Stimulated activated CD8-positive, alpha-beta memory T cell treated with anti-CD3 and anti-CD28 coated beads, Interleukin-4, amount 100 ng/mL, for 4 hours (primary cell): ENCODE data around the gene SLC43A2.

Source experiments
- DNase-seq, 2 donors: peaks; one replicate each; pipeline ENCODE4 v3.0.0-alpha.2; 2020; ENCODE audit warnings: low read depth in 2 of 2, low spot score in 1 of 2

SLC43A2 gene

GRCh38 chr17:1562176-1562643 lies 66.4 kb downstream of the SLC43A2 start:
- no peak for DNase-seq

DNA sequence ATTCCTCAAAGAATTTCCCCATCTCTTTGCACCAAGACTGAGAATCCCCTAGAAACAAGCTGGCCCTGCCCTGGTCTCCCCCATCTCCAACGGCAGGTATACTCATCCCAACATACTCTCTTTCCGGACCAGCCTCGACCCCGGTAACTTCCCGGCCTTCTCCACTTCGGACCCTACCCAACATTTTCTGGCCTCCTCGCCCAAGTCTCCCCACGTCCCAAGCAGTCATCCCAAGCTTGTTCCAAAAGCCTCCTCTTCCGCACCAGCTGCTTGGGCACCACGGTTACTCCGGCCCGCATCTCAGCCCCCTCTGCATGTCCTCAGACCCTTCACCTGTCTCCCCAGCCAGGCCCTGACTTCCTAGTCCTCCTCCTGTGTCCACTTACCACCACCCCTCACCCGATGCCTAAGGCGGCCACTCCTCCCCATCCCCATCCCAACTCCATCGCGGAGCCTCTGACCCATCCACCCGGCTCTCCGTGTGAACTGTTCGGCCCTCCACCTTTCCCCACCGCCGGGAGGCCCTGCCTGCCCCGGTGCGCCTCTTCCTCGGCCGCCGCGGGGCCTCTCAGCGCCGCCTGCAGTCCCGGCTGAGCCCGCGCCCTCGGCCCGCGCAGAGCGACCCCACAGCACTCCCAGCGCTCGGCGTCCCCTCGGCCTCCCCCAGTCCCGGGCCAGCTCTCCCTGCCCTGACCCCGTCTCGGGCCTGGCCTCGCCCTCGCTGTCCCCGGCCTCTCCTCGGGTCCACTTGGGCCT lies 67.0 kb downstream of the SLC43A2 start:
- DNase-seq = no peak

DNA sequence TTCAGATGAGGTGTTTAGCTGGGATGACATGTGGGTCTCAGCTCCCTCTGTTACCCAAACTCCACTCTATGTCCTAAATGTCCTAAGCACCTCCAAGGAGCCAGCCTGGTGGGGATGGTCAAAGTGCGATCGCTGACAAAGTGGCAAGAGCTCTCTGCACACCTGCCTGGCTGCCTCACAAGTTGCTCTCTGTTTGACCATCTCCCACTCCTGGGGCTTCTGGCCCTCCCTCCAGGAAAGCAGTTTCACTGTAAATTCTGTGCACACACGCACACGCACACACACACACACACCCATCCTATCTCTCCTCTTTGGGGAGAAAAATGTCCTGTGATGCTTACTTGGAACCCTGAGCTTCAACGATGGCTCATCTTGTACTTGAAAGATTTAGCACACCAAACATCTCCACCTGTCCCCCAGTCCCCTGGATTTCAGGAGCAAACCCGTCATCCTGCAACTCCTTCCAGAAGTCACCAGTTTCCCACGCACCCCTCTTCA lies 67.7 kb downstream of the SLC43A2 start:
- no peak for DNase-seq

DNA sequence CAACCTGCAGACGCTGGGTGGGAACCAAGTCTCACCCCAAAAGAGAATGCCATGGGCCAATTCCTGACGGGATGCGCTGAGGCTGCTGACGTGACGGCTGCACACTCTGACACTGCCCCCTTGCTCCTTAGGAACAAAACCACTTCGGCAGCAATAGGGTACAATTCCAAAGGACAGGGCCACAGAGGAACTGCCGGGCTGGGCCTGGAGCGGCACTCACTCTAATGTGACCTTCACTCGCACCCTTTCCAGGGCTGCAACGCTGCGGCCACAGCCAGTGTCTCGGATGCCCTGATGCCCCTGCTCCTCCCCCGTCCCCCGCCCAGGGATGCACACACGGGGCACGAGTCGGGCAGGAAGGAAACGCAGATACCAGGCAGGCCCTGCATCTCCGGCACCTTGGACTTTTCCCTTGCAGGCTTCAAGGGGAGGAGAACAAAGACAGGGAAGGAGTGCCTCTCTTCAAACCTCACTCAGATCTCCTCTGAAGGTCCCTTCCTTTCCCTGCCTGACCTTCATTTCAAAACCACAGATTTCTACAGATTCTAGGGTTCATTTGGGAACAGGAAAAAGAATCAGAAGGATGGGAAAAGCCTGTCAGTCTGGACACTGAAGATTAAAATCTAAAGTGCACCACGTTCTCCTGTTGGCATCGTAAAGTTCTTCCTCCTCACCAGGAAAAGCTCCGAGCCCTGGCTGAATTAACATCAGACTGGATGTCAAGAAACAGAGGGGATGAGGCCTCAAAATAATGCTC lies 68.4 kb downstream of the SLC43A2 start:
- no peak for DNase-seq

GRCh38 chr17:1559047-1560043 lies 69.3 kb downstream of the SLC43A2 start:
- DNase-seq = no peak

DNA sequence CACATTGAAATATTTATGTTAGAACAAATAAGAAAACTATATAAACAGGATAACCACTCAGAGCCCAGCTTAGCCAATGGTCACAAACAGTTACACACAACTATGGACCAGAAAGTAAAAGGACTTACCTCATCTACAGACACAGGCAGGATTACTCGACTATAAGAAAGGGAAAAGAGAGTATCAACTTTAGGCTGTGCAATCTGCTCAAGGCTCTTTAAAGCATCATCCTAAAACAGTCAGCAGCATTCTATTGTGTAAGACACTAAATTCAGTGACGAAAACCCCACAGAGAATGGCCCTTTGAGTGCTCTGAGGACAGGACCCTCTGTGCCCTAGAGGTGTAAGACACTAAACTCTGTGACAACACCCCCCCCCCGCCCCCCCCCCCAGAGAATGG lies 70.2 kb downstream of the SLC43A2 start:
- no peak for DNase-seq

- no peak for DNase-seq
Observed at GRCh38 chr17:1557355-1558095, 71.1 kb downstream of the SLC43A2 start.

DNA sequence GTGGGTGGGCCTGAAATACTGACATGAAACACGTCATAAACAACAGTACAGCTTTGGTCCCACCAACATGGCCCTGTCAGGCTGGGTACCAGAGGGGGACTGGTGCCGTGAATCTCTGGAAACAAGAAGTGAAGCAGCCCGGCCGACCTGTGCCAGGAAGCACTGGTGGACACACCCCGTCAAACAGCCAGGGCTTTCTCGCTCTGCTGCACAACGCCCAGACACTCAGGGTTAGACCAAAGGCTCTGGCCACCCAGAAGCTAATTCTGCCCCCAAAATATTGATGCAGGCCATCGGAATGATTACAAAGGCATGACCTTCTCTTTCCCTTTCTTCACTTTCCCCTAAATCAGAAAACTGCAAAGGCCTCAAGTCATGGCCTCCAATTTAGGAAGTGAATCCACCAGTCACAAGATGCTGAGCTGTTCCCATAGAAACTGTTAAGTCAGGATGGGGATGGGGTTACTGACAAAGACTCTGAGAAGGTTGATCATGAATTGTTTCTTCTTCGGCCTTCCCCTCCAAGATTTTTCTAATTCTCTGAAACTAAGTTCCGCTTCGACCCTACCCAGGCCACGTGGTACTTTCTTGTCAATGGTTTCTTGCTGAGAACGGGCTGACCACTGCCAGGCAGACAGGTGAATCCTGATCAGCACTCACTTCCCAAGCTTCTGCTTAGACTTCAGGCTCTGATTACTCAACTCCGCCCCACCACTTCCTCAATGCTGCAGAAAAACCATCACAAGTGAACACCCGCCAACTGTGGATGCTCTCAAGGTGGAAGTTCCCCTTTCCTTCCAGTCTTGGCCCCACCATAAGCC lies 72.8 kb downstream of the SLC43A2 start:
- no peak for DNase-seq

GRCh38 chr17:1554751-1555540 lies 73.7 kb downstream of the SLC43A2 start:
- DNase-seq = no peak

- DNase-seq = no peak
Observed at GRCh38 chr17:1553354-1554266, 75.0 kb downstream of the SLC43A2 start.

- no peak for DNase-seq
Observed at GRCh38 chr17:1552932-1553331, 75.7 kb downstream of the SLC43A2 start.

GRCh38 chr17:1551741-1552140 lies 76.9 kb downstream of the SLC43A2 start:
- no peak for DNase-seq

DNA sequence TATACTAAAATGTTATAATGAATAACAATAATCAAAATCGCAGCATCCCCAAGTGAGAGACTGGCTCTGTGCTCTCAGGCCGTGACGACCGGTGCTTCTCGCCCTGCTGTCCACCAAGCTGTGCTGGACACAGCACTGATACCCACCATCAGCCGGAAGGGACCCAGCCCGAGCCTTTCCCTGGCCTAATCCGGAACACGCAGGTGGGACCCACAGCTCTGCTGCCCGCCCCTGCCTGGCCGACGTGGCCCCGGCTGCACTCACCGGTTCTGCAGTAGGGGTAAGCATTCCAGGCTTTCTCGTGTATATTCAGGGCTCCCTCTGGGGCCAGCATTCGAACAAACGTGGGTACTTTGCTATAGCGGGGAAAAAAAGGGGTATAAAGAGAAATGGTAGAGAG lies 80.6 kb downstream of the SLC43A2 start:
- DNase-seq = no peak

DNA sequence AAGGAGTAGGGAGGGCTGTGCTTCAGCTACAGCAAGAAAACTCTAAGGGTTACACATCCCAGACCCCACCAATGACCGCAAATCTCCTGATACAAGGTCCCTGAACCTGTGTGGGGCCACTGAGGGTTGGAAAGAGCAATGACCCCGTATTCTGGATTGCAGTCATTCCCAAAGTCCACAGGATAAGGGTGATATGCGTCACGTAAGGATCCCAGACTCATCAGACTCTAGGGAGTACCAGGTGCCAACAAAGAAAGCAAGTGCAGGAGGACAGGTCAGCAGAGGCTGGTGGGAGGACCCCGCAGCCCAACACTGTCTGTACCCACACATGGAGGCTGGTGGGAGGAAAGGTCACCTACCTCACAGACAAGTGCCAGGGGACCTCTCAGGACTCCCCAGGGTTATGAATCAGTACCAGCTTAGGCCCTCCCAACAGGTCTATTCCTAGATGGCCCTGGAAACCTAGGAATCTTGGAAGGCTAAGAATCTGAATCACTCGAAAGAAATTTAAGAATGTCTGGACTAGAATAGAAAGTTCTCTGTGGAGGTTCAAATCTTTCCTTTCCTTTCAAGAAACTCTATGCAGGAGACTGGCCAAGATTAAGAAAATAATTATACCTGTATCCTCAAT lies 82.2 kb downstream of the SLC43A2 start:
- DNase-seq = no peak

- no peak for DNase-seq
Observed at GRCh38 chr17:1545618-1546017, 83.0 kb downstream of the SLC43A2 start.

DNA sequence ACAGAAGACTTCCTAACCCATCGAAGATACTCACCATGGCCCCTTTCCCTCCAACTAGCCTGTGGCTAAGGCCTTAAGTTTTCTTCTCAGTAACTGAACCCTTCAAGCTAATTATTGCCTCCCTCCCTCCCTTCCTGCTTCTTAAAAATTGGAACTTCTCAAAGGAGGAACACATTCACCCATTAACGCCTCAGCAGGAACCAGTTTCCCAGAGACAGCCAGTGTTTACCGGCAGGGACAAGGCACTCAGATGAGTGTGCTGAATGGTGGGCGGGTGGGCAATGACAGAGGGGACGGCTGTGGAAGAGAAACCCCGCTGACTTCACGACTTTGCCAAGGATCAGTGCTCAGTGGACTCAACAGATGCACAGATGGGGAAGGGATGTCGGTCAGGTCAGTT lies 86.3 kb downstream of the SLC43A2 start:
- DNase-seq = no peak

- DNase-seq = no peak
Observed at GRCh38 chr17:1541367-1541904, 87.2 kb downstream of the SLC43A2 start.
